Gastrocnemius medialis (tissue), 4 donors: Measurements from ENCODE around the gene NRXN2.

Source experiments
- POLR2A ChIP-seq, 2 donors: fragments of 450-650 bp; IDR thresholded peaks; one replicate each; pipeline ENCODE4 v1.6.1; 2017; ENCODE audit warnings: antibody characterized with exemption in 2 of 2, mild to moderate bottlenecking in 2 of 2, moderate library complexity in 2 of 2
- TF ChIP-seq, protein P1 (sequence below), 5 experiments: fragments of 450-650 bp in 3 of 5; fragments of 200-600 bp in 2 of 5; sonication (generic) in 2 of 5; IDR thresholded peaks in 4 of 5; conservative IDR thresholded peaks in 1 of 5; 1 replicate in 4 of 5; 2 replicates in 1 of 5; pipeline ENCODE4 v1.5.1; 2016 to 2019; ENCODE audit warnings: antibody characterized with exemption in 5 of 5, mild to moderate bottlenecking in 3 of 5, moderate library complexity in 3 of 5

GRCh38 chr11:64663656-64664055 lies 59.3 kb downstream of the NRXN2 start:
- TF ChIP-seq, protein P1, sequence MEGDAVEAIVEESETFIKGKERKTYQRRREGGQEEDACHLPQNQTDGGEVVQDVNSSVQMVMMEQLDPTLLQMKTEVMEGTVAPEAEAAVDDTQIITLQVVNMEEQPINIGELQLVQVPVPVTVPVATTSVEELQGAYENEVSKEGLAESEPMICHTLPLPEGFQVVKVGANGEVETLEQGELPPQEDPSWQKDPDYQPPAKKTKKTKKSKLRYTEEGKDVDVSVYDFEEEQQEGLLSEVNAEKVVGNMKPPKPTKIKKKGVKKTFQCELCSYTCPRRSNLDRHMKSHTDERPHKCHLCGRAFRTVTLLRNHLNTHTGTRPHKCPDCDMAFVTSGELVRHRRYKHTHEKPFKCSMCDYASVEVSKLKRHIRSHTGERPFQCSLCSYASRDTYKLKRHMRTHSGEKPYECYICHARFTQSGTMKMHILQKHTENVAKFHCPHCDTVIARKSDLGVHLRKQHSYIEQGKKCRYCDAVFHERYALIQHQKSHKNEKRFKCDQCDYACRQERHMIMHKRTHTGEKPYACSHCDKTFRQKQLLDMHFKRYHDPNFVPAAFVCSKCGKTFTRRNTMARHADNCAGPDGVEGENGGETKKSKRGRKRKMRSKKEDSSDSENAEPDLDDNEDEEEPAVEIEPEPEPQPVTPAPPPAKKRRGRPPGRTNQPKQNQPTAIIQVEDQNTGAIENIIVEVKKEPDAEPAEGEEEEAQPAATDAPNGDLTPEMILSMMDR (IDR thresholded peaks at IDR 0.05 in 4 of 5, conservative IDR thresholded peaks at IDR 0.05 in 1 of 5), result no peak
- TF ChIP-seq POLR2A (IDR thresholded peaks at IDR 0.05), result no peak
